Breast epithelium (tissue), 4 donors: ENCODE results near the gene NDOR1. TPM values are rescaled to one million over a fixed set of nuclear protein-coding genes. Genes with fewer than 3 reads are reported as not detected.
A peak's percentile ranks its signal among the peaks of the same experiment; 100 is the strongest.
"Not testable (repeated sequence)": the region's sequence is repeated elsewhere in the genome, so short reads cannot be mapped to it uniquely, and the experiment has no call there.

Experiments used
- DNase-seq, 2 donors: peaks; one replicate each; pipeline ENCODE4 v3.0.0-alpha.2; 2019; ENCODE audit warnings: low spot score in 2 of 2
- H3K27ac ChIP-seq, 2 donors: fragments of 200-600 bp; sonication (generic) in 1 of 2; one replicate each; pipeline ENCODE4 v1.5.1; 2016 to 2019; ENCODE audit warnings: mild to moderate bottlenecking in 1 of 2
- H3K27me3 ChIP-seq, 2 donors: fragments of 200-600 bp; sonication (generic) in 1 of 2; one replicate each; pipeline versions ENCODE4 v1.5.1 to v1.6.0; 2017 to 2019; ENCODE audit warnings: control low read depth in 1 of 2, mild to moderate bottlenecking in 1 of 2
- H3K36me3 ChIP-seq: fragments of 200-600 bp; one replicate; pipeline ENCODE4 v1.5.1; 2019
- H3K4me1 ChIP-seq, 2 donors: fragments of 200-600 bp; sonication (generic); one replicate each; pipeline ENCODE4 v1.5.1; 2016 to 2019; ENCODE audit warnings: control low read depth in 1 of 2
- H3K4me3 ChIP-seq, 3 donors: fragments of 200-600 bp; sonication (generic); 1 replicate in 2 of 3; 2 replicates in 1 of 3; pipeline ENCODE4 v1.5.1; 2016 to 2019; ENCODE audit warnings: mild to moderate bottlenecking in 3 of 3, moderate library complexity in 2 of 3
- H3K9me3 ChIP-seq, 2 donors: fragments of 200-600 bp; sonication (generic) in 1 of 2; one replicate each; pipeline ENCODE4 v1.5.1; 2016 to 2019; ENCODE audit warnings: control low read depth in 1 of 2
- POLR2A ChIP-seq: fragments of 450-650 bp; IDR thresholded peaks from one replicate; pipeline ENCODE4 v1.6.1; 2016; ENCODE audit warnings: antibody characterized with exemption, mild to moderate bottlenecking, moderate library complexity
- POLR2AphosphoS5 ChIP-seq, 3 donors: sonication (generic); formaldehyde crosslinking; IDR thresholded peaks; one replicate each; pipeline ENCODE4 v1.6.1; 2017; ENCODE audit warnings: antibody characterized with exemption in 3 of 3
- intact Hi-C: fragments of 100-400 bp; cut with DNase I; formaldehyde crosslinking; loops from one replicate; pipeline ENCODE4 v1.15.1; 2023; ENCODE audit warnings: low total_unique reads
- total RNA-seq, 3 donors: library from RNA; depleted of rRNA; stranded (reverse); fragments of >200 nt; gene quantifications; one replicate each; pipeline ENCODE4 v1.1.0, GENCODE V29; 2016
- TF ChIP-seq, protein P1 (sequence below), 3 donors: fragments of 450-650 bp; IDR thresholded peaks; one replicate each; pipeline ENCODE4 v1.5.1; 2016 to 2017; ENCODE audit warnings: antibody characterized with exemption in 3 of 3, mild to moderate bottlenecking in 3 of 3, moderate library complexity in 3 of 3

NDOR1 gene
- total RNA-seq, 3 donors from 2014 or later = 4.6 to 9.5 (median 7.2) TPM

GRCh38 chr9:137255448-137256114 is 50.1 kb downstream of the NDOR1 start:
- no peaks in the 10 kb centered on the region for H3K36me3 ChIP-seq
- TF ChIP-seq POLR2A = no peak
- TF ChIP-seq, protein P1, sequence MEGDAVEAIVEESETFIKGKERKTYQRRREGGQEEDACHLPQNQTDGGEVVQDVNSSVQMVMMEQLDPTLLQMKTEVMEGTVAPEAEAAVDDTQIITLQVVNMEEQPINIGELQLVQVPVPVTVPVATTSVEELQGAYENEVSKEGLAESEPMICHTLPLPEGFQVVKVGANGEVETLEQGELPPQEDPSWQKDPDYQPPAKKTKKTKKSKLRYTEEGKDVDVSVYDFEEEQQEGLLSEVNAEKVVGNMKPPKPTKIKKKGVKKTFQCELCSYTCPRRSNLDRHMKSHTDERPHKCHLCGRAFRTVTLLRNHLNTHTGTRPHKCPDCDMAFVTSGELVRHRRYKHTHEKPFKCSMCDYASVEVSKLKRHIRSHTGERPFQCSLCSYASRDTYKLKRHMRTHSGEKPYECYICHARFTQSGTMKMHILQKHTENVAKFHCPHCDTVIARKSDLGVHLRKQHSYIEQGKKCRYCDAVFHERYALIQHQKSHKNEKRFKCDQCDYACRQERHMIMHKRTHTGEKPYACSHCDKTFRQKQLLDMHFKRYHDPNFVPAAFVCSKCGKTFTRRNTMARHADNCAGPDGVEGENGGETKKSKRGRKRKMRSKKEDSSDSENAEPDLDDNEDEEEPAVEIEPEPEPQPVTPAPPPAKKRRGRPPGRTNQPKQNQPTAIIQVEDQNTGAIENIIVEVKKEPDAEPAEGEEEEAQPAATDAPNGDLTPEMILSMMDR (IDR thresholded peaks at IDR 0.05) = no peak
- TF ChIP-seq POLR2AphosphoS5 (IDR thresholded peaks at IDR 0.05) = no peak
- H3K4me1 ChIP-seq = peaks cover 5 to 12% of the 10 kb centered on the region in 2 donors
- H3K9me3 ChIP-seq = no peaks in the 10 kb centered on the region
- peak overlapping the region; percentile 55 to 84 for H3K27ac ChIP-seq
- DNase-seq = no peak
- intact Hi-C loops = loop anchor here (10.0 kb wide), 1 partner anchor 1881 kb away; no protein-coding TSS in a partner anchor
- H3K27me3 ChIP-seq = no peaks in the 10 kb centered on the region
- peak overlapping the region; percentile 98 to 100 (median 99) for H3K4me3 ChIP-seq

DNA sequence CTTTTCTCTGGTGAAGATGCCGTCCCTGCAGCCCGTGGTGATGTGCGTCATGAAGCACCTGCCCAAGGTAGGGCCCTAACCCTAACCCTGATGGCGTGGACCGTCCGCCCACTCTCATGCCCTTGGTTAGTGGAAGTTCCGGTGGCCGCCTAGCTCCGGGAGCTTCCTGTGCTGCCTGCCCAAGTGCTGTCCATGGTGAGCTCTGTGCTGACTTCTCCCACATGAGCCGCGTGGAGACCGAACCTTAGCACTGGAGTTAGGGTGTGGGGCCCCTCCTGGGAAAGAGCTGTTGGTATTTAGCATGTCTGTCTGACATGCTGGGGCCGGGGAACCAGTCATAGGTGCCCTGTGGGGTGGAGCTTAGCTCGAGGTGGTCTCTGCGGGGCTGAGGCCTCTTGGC is 50.9 kb downstream of the NDOR1 start:
- Histone ChIP-seq H3K9me3 (no peaks in the 10 kb centered on the region), H3K27me3 (no peaks in the 10 kb centered on the region), H3K27ac (no peak overlapping the region), H3K4me1 (peaks cover 5 to 12% of the 10 kb centered on the region in 2 donors), H3K4me3 (peak overlapping the region; percentile 98 to 100 (median 99)), H3K36me3 (no peaks in the 10 kb centered on the region)
- intact Hi-C loops = loop anchor here (10.0 kb wide), 1 partner anchor 1882 kb away; no protein-coding TSS in a partner anchor
- TF ChIP-seq, protein P1 (IDR thresholded peaks at IDR 0.05) = no peak
- TF ChIP-seq POLR2AphosphoS5 (IDR thresholded peaks at IDR 0.05) = no peak
- TF ChIP-seq POLR2A = no peak
- no peak for DNase-seq

- peak overlapping the region in 1 of 3 donors; percentile 100 for H3K4me3 ChIP-seq
- H3K9me3 ChIP-seq = no peaks in the 10 kb centered on the region
- intact Hi-C loops = loop anchor here (10.0 kb wide), 1 partner anchor 1882 kb away; no protein-coding TSS in a partner anchor
- H3K36me3 ChIP-seq = no peaks in the 10 kb centered on the region
- H3K27ac ChIP-seq = no peak overlapping the region
- H3K27me3 ChIP-seq = no peaks in the 10 kb centered on the region
- TF ChIP-seq, protein P1 (IDR thresholded peaks at IDR 0.05) = no peak
- TF ChIP-seq POLR2A (no peak), POLR2AphosphoS5 (IDR thresholded peaks at IDR 0.05) (no peak)
- H3K4me1 ChIP-seq = peaks cover 5 to 12% of the 10 kb centered on the region in 2 donors
- DNase-seq = no peak
These were observed 51.4 kb downstream of the NDOR1 start for GRCh38 chr9:137256856-137257255.

DNA sequence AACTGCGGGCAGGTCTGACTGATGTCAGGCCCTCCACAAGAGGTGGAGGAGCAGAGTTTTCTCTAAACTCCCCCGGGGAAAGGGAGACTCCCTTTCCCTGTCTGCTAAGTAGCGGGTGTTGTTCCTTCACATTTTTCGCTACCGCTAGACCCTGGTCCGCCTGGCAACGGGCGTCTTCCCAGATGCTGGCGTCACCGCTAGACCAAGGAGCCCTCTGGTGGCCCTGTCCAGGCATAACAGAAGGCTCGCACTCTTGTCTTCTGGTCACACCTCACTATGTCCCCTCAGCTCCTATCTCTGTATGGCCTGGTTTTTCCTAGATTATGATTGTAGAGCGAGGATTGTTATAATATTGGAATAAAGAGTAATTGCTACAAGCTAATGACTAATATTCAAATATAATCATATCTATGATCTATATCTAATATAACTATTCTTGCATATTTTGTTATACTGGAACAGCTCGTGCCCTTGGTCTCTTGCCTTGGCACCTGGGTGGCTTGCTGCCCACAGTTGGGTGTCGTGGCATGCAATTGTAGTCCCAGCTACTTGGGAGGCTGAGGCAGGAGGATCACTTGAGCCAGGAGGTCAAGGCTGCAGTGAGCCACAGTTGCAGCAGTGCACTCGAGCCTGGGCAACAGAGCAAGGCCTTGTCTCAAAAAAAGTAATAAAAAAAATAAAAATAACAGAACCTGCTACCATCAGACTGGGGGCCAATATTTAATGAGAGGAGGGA is 56.8 kb downstream of the NDOR1 start:
- H3K36me3 ChIP-seq, H3K27me3 ChIP-seq, H3K27ac ChIP-seq, DNase-seq, H3K4me3 ChIP-seq, H3K4me1 ChIP-seq, intact Hi-C loops, H3K9me3 ChIP-seq: not testable (repeated sequence)
- TF ChIP-seq, protein P1 (IDR thresholded peaks at IDR 0.05) = peak in 2 of 3 donors; percentile 35 to 44

- intact Hi-C loops = no loop called here
These were observed 57.4 kb downstream of the NDOR1 start for GRCh38 chr9:137262909-137263285.

More at GRCh38 chr9:137262909-137263285, 57.4 kb downstream of the NDOR1 start:
- Histone ChIP-seq H3K27ac (no peak overlapping the region), H3K4me1 (no peaks in the 10 kb centered on the region), H3K4me3 (no peak overlapping the region), H3K36me3 (no peaks in the 10 kb centered on the region), H3K27me3 (no peaks in the 10 kb centered on the region), H3K9me3 (no peaks in the 10 kb centered on the region)
- no peak for DNase-seq
- TF ChIP-seq POLR2AphosphoS5 (IDR thresholded peaks at IDR 0.05) = no peak
- TF ChIP-seq, protein P1 (IDR thresholded peaks at IDR 0.05) = no peak
- no peak for TF ChIP-seq POLR2A
